H1 (cell line): ENCODE data around the gene GDI2. TPM values are rescaled to one million over a fixed set of nuclear protein-coding genes. Genes with fewer than 3 reads are reported as not detected.

Source experiments
- BACH1 ChIP-seq: IDR thresholded peaks from 2 replicates; pipeline ENCODE4 v1.6.1; 2012; ENCODE audit warnings: low read length, improper control_type of control experiment
- BCL11A ChIP-seq, 2 experiments: IDR thresholded peaks; one replicate each; pipeline ENCODE4 v1.6.1; 2011; ENCODE audit warnings: low read depth in 2 of 2, low read length in 2 of 2, mild to moderate bottlenecking in 2 of 2
- CREB1 ChIP-seq: IDR thresholded peaks from 2 replicates; pipeline ENCODE4 v1.6.1; 2012; ENCODE audit warnings: inconsistent platforms
- KDM4A ChIP-seq: IDR thresholded peaks from one replicate; pipeline ENCODE4 v1.7.1; 2012; ENCODE audit warnings: low read depth, mild to moderate bottlenecking, moderate library complexity, low read length, inconsistent platforms; ENCODE audit not compliant: severe bottlenecking
- POU5F1 ChIP-seq: IDR thresholded peaks from 2 replicates; pipeline ENCODE4 v1.6.1; 2011; ENCODE audit warnings: low read depth, mild to moderate bottlenecking, low read length, moderate library complexity
- polyA plus RNA-seq, 7 experiments: library from polyadenylated mRNA; depleted of rRNA in 3 of 7; stranded (reverse) in 5 of 7; unstranded in 2 of 7; fragments of >200 nt in 5 of 7; fragments of 200-250 nt in 2 of 7; gene quantifications; 1 replicate in 5 of 7; 2 replicates in 1 of 7; 4 replicates in 1 of 7; pipeline versions ENCODE4 v1.2.1 to v1.2.3, GENCODE V29; 2011 to 2013; ENCODE audit warnings: missing spikeins in 2 of 7, mixed read lengths in 2 of 7
- total RNA-seq: library from RNA; stranded (reverse); fragmentation: NEBNext Ultra II Directional; extraction: Animal tissue kit (Norgen Biotek cat#: 25700); gene quantifications from 2 replicates; pipeline ENCODE4 v1.2.1, GENCODE V29; 2021

GDI2 gene
- total and polyA plus RNA-seq, 2 of the 8 experiments (the other 6 are each of a cell fraction or from before 2014, with no cell fraction given), result 168 to 385 TPM

DNA sequence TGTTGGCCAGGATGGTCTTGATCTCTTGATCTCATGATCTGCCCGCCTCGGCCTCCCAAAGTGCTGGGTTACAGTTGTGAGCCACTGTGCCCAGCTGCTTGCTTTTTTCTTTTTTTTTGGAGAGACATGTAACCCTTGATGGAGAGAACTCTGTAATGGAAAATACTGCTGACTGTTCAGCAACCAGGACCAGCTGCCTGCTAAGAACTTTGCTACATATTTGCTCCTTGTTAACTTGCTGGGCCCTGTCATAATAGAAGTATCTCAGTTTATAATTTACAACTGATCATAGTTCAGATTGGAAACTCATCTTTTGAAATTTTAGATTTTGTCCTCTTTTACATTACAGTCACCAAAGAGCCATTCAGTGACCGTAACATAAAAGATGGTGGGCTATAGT, 93.7 kb downstream of the GDI2 start (continued):
- TF ChIP-seq BCL11A (IDR thresholded peaks at IDR 0.05; ENCODE audit: low read depth in 2 of 2, low read length in 2 of 2) (no peak), KDM4A (no peak), BACH1 (no peak), POU5F1 (no peak), CREB1 (no peak)
- TF ChIP-seq, all 59 proteins: peak for 0

Other genes with a start within 250 kb of the GDI2 start
- 20.2 and 22.2 TPM in 2 replicates for gene ASB13, start 146.8 kb downstream of the GDI2 start, total RNA-seq
- gene ASB13, start 146.8 kb downstream of the GDI2 start, polyA plus RNA-seq (2011; rRNA removed), result 12.3 and 17.0 TPM in 2 replicates
- gene TASOR2, start 128.6 kb downstream of the GDI2 start, total RNA-seq, result 73.8 and 74.9 TPM in 2 replicates
- 11.8 and 13.1 TPM in 2 replicates for gene TASOR2, start 128.6 kb downstream of the GDI2 start, polyA plus RNA-seq (2011; rRNA removed)
- gene ANKRD16, start 76.5 kb upstream of the GDI2 start, total RNA-seq, result 7.7 and 8.2 TPM in 2 replicates
- gene ANKRD16, start 76.5 kb upstream of the GDI2 start, polyA plus RNA-seq (2011; rRNA removed), result 12.7 and 14.2 TPM in 2 replicates
- gene FBH1, start 76.8 kb upstream of the GDI2 start, total RNA-seq, result 49.0 and 51.8 TPM in 2 replicates
- gene FBH1, start 76.8 kb upstream of the GDI2 start, polyA plus RNA-seq (2011; rRNA removed), result 31.1 and 42.2 TPM in 2 replicates
- 0.98 and 1.3 TPM in 2 replicates for gene IL15RA, start 164.1 kb upstream of the GDI2 start, total RNA-seq
- gene IL15RA, start 164.1 kb upstream of the GDI2 start, polyA plus RNA-seq (2011; rRNA removed), result 1.4 and 2.5 TPM in 2 replicates
- gene IL2RA, start 248.9 kb upstream of the GDI2 start, total RNA-seq, result not detected in 2 replicates
- gene IL2RA, start 248.9 kb upstream of the GDI2 start, polyA plus RNA-seq (2011; rRNA removed), result not detected in 2 replicates